PC-3 (cell line): ENCODE measurements around the gene WNK1. TPM values are rescaled to one million over a fixed set of nuclear protein-coding genes. Genes with fewer than 3 reads are reported as not detected.

Experiments
- ATAC-seq: fragments of 200-7000 bp; cut with Tn5 transposase; 2 replicates; pipeline ENCODE4 v1.9.1; 2020; ENCODE audit warnings: mild to moderate bottlenecking, moderate library complexity
- BruUV-seq: library from RNA; stranded (reverse); fragments of 400-500 nt; replicated peaks from 2 replicates; lab custom pipeline; 2021; lab: Mats Ljungman, UMichigan
- CTCF ChIA-PET: fragments of 300-600 bp; sonication (Branson Sonifier 250); formaldehyde crosslinking; loops from one replicate; lab custom pipeline; 2022; ENCODE audit warnings: antibody characterized with exemption; lab: Charles Lee
- POLR2A ChIA-PET: fragments of 300-600 bp; sonication (Branson Sonifier 250); formaldehyde crosslinking; loops from one replicate; lab custom pipeline; 2022; ENCODE audit warnings: antibody characterized with exemption; ENCODE audit not compliant: unreplicated experiment; lab: Charles Lee
- DNase-seq: peaks from one replicate; pipeline ENCODE4 v3.0.0-alpha.2; 2015
- H2AFZ ChIP-seq: fragments of 300-600 bp; sonication (generic); 2 replicates; pipeline ENCODE4 v1.6.0; 2016; ENCODE audit warnings: antibody characterized with exemption, low read length
- H3F3A ChIP-seq: fragments of 300-600 bp; sonication (generic); one replicate; pipeline ENCODE4 v1.6.0; 2017; ENCODE audit warnings: antibody characterized with exemption, low read length, control low read depth, mild to moderate bottlenecking; ENCODE audit not compliant: unreplicated experiment
- H3K27ac ChIP-seq: fragments of 300-600 bp; sonication (generic); 2 replicates; pipeline ENCODE4 v1.5.1; 2016; ENCODE audit warnings: mild to moderate bottlenecking, low read length
- H3K27me3 ChIP-seq: fragments of 300-600 bp; sonication (generic); 2 replicates; pipeline ENCODE4 v1.6.1; 2016; ENCODE audit warnings: low read length, mixed read lengths
- H3K36me3 ChIP-seq: fragments of 300-600 bp; sonication (generic); 2 replicates; pipeline ENCODE4 v1.6.1; 2016; ENCODE audit warnings: low read depth, mixed run types, low read length, mixed read lengths
- H3K4me1 ChIP-seq: fragments of 300-600 bp; sonication (generic); 2 replicates; pipeline ENCODE4 v1.5.1; 2016; ENCODE audit warnings: low read length; ENCODE audit not compliant: insufficient read depth
- H3K4me2 ChIP-seq: fragments of 300-600 bp; sonication (generic); 2 replicates; pipeline ENCODE4 v1.6.0; 2016; ENCODE audit warnings: low read length
- H3K4me3 ChIP-seq: fragments of 300-600 bp; sonication (generic); 2 replicates; pipeline ENCODE4 v1.5.1; 2016; ENCODE audit warnings: mild to moderate bottlenecking, low read length, mixed read lengths
- H3K79me2 ChIP-seq: fragments of 300-600 bp; sonication (generic); 2 replicates; pipeline ENCODE4 v1.6.1; 2017; ENCODE audit warnings: low read length, mixed read lengths
- H3K9ac ChIP-seq: fragments of 300-600 bp; sonication (generic); 2 replicates; pipeline ENCODE4 v1.6.0; 2016; ENCODE audit warnings: mild to moderate bottlenecking, low read length
- H3K9me2 ChIP-seq: fragments of 300-600 bp; sonication (generic); replicated peaks from 2 replicates; pipeline ENCODE4 v1.6.1; 2016; ENCODE audit warnings: mixed run types, low read length, mixed read lengths
- H3K9me3 ChIP-seq: fragments of 300-600 bp; sonication (generic); 2 replicates; pipeline ENCODE4 v1.6.1; 2016; ENCODE audit warnings: low read length, mixed read lengths
- H4K20me1 ChIP-seq: fragments of 300-600 bp; sonication (generic); 2 replicates; pipeline ENCODE4 v1.6.1; 2016; ENCODE audit warnings: low read length, mixed read lengths
- EZH2 ChIP-seq: fragments of 300-600 bp; sonication (generic); IDR thresholded peaks from one replicate; pipeline ENCODE4 v1.6.1; 2017; ENCODE audit warnings: antibody characterized with exemption, mild to moderate bottlenecking, low read length; ENCODE audit not compliant: unreplicated experiment
- EZH2phosphoT487 ChIP-seq: fragments of 300-600 bp; sonication (generic); IDR thresholded peaks from 2 replicates; pipeline ENCODE4 v1.6.1; 2018; ENCODE audit warnings: mild to moderate bottlenecking, antibody characterized with exemption, low read length, borderline replicate concordance
- intact Hi-C: fragments of 100-400 bp; cut with micrococcal nuclease; formaldehyde crosslinking; loops from 2 replicates; pipeline ENCODE4 v1.9.0; 2023
- total RNA-seq: library from RNA; depleted of rRNA; stranded (reverse); fragments of >200 nt; gene quantifications from 2 replicates; pipeline ENCODE4 v1.2.3, GENCODE V29; 2014
- TF ChIP-seq, protein P1 (sequence below): fragments of 300-600 bp; sonication (generic); conservative IDR thresholded peaks from 2 replicates; pipeline ENCODE4 v1.5.1; 2017; ENCODE audit warnings: antibody characterized with exemption, low read depth, mild to moderate bottlenecking, low read length

WNK1 gene
- total RNA-seq, 1 experiment from 2014 or later = 44.5 TPM

DNA sequence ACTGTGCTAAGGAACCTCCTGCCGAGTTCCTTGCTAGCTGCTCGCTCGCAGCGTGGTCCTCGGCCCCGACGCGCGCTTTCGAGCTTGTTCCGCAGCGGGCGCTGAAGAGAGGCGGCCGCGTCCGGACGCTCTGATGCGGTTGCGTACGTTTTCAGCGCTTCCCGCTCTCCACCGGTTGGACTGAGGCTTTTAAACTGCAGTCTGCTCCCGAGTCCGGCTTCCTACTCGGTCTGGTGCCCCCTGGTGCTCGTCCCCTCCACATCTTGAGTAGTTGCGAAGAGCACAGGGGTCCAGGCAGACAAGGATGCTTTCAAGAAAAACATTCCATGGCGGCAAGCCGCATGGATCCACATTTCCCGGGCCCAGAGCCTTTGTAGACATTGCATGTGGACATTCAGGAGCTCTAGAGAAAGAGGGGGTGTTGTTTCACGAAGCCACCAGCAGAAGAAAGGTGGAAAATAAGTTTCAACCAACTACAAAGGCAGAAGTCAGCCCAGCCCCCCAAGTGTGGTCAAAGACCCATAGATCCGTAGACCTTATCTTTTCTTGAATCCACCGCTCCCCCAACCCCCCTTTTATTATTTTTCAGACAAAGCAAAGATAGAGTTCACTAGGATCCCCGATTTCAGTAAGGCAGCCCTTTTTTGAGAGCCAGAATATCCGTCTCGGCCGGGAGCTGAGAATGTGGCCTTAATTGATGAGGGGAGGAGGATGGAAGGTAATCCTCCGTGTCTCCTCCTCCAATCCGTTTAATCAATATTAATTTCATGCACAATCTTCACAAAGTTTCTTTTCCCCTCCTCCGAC is 984 bp upstream of the WNK1 start:
- intact Hi-C loops = loop anchor here (1.0 to 10.0 kb wide), 3 partner anchors 175 to 193 kb away; partner anchors contain the start of gene RAD52
- H2AFZ ChIP-seq = peak overlapping the region; percentile 82
- TF ChIP-seq, protein P1, sequence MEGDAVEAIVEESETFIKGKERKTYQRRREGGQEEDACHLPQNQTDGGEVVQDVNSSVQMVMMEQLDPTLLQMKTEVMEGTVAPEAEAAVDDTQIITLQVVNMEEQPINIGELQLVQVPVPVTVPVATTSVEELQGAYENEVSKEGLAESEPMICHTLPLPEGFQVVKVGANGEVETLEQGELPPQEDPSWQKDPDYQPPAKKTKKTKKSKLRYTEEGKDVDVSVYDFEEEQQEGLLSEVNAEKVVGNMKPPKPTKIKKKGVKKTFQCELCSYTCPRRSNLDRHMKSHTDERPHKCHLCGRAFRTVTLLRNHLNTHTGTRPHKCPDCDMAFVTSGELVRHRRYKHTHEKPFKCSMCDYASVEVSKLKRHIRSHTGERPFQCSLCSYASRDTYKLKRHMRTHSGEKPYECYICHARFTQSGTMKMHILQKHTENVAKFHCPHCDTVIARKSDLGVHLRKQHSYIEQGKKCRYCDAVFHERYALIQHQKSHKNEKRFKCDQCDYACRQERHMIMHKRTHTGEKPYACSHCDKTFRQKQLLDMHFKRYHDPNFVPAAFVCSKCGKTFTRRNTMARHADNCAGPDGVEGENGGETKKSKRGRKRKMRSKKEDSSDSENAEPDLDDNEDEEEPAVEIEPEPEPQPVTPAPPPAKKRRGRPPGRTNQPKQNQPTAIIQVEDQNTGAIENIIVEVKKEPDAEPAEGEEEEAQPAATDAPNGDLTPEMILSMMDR = peak; percentile 76
- TF ChIP-seq EZH2phosphoT487 = no peak

DNA sequence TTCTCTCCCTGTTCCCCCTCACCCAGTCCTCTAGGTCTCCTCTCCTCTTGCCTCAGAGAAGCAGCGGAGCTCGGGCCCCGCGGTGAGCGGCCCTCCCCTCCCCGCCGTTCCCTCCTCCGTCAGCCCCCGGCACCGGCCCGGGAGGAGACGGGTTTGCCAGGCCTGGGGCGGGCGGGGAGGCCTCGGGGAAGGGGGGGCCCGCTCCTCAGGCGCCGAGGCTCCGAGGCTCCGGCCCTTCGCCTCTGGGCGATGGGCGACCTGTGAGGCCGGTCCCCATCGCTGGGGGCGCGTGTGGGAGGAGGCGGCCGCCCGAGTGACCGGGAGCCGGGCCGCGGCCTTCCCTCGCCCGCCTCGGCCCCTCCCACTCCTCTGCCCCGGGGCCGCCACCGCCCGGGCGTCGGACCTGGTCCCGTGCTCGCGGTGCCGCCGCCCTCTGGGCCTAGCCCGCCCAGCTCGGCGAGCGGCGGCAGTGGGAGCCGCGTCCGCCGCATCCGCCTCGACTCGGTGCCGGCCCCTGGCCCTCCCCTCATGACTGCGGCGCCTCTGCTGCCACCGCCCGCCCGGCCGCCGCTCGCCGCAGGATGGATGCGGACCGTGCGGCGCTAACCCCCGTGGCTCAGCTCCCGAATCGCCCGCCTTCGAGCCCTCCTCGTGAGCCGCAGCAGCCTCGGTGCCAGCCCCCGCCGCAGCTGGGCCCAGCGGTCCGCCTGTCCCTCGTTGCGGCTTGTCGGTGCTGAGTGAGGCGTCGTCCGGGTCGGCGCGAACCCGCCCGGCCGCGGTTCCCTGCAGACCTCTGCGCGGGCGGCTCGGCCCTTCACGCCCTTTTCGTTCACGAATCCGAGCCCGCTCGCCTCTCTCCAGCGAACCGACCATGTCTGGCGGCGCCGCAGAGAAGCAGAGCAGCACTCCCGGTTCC is 574 bp downstream of the WNK1 start:
- Histone ChIP-seq H3K4me2 (peak overlapping the region; percentile 84), H3K4me1 (peaks cover 22% of the 10 kb centered on the region), H3K27me3 (no peaks in the 10 kb centered on the region), H3K36me3 (no peaks in the 10 kb centered on the region), H3F3A (no peaks in the 10 kb centered on the region), H3K4me3 (peak overlapping the region; percentile 92), H3K9ac (peak overlapping the region; percentile 85), H4K20me1 (peaks cover 38% of the 10 kb centered on the region), H2AFZ (no peak overlapping the region), H3K9me2 (no peaks in the 10 kb centered on the region), H3K27ac (peak overlapping the region; percentile 43), H3K79me2 (peaks cover 51% of the 10 kb centered on the region), H3K9me3 (no peaks in the 10 kb centered on the region)
- no peak for TF ChIP-seq EZH2phosphoT487
- no peak for TF ChIP-seq EZH2
- TF ChIP-seq, protein P1 = no peak
- intact Hi-C loops = loop anchor here (10.0 kb wide), 1 partner anchor 192 kb away; the partner anchor contains the start of gene RAD52
- ChIA-PET POLR2A (no interaction called here), CTCF (interaction anchor here (0.6 to 1.4 kb wide), 3 partner anchors 24 to 139 kb away, joined by 3 to 6 read pairs (median 3); no protein-coding TSS in a partner anchor)
- no TSS peak for BruUV-seq
- ATAC-seq (peak; percentile 19), DNase-seq (peak; percentile 36)

More for the DNA sequence above, 984 bp upstream of the WNK1 start:
- peak overlapping the region; percentile 92 for H3K4me3 ChIP-seq
- ChIA-PET CTCF (interaction anchor here (0.5 to 1.4 kb wide), 13 partner anchors 13 to 492 kb away, joined by 3 to 22 read pairs (median 4); no protein-coding TSS in a partner anchor), POLR2A (interaction anchor here (0.6 to 0.7 kb wide), 3 partner anchors 69 to 598 kb away, joined by 3 to 22 read pairs (median 6); no protein-coding TSS in a partner anchor)
- peaks cover 35% of the 10 kb centered on the region for H3K79me2 ChIP-seq
- peak overlapping the region; percentile 60 for H3K9ac ChIP-seq
- BruUV-seq = no TSS peak
- H4K20me1 ChIP-seq = peaks cover 28% of the 10 kb centered on the region
- peaks cover 19% of the 10 kb centered on the region for H3K4me1 ChIP-seq
- peak; percentile 93 for DNase-seq
- H3K27ac ChIP-seq = peak overlapping the region; percentile 36
- H3K9me3 ChIP-seq = no peaks in the 10 kb centered on the region
- H3K9me2 ChIP-seq = no peaks in the 10 kb centered on the region
- no peaks in the 10 kb centered on the region for H3F3A ChIP-seq
- peak; percentile 57 for ATAC-seq
- no peaks in the 10 kb centered on the region for H3K36me3 ChIP-seq
- H3K27me3 ChIP-seq = no peaks in the 10 kb centered on the region
- H3K4me2 ChIP-seq = peak overlapping the region; percentile 85
